Activated CD4-positive, alpha-beta memory T cell treated with anti-CD3 and anti-CD28 coated beads, Interleukin-2, amount 10 ng/mL, durations not matched to agents 7 days and 5 days (primary cell): ENCODE results near the gene C1QTNF8. TPM values are rescaled to one million over a fixed set of nuclear protein-coding genes. Genes with fewer than 3 reads are reported as not detected.
"Not testable (repeated sequence)": the region's sequence is repeated elsewhere in the genome, so short reads cannot be mapped to it uniquely, and the experiment has no call there.

ENCODE experiments used
- CTCF ChIA-PET: fragments of 350-600 bp; sonication (Branson Sonifier 250); formaldehyde crosslinking; loops from one replicate; lab custom pipeline; 2021; ENCODE audit warnings: antibody characterized with exemption, inconsistent platforms; lab: Charles Lee
- POLR2A ChIA-PET: fragments of 350-600 bp; sonication (Branson Sonifier 250); formaldehyde crosslinking; loops from one replicate; lab custom pipeline; 2021; ENCODE audit warnings: antibody characterized with exemption; lab: Charles Lee
- DNase-seq: peaks from one replicate; pipeline ENCODE4 v3.0.0-alpha.2; 2020
- H3K27ac Mint-ChIP-seq: one replicate; pipeline ENCODE4 v1.8.0; 2021; ENCODE audit warnings: mild to moderate bottlenecking, mixed read lengths
- H3K27me3 Mint-ChIP-seq: one replicate; pipeline ENCODE4 v1.8.0; 2021; ENCODE audit warnings: mixed read lengths
- H3K36me3 Mint-ChIP-seq: one replicate; pipeline ENCODE4 v1.8.0; 2021; ENCODE audit warnings: low read depth, mixed read lengths
- H3K4me1 Mint-ChIP-seq: one replicate; pipeline ENCODE4 v1.8.0; 2021; ENCODE audit warnings: mixed read lengths
- H3K4me3 Mint-ChIP-seq: one replicate; pipeline ENCODE4 v1.8.0; 2021; ENCODE audit warnings: mild to moderate bottlenecking, mixed read lengths
- H3K9me3 Mint-ChIP-seq: one replicate; pipeline ENCODE4 v1.8.0; 2021; ENCODE audit warnings: mixed read lengths
- total RNA-seq, 2 experiments: library from RNA; stranded (reverse); gene quantifications; one replicate each; pipeline ENCODE4 v1.2.3, GENCODE V29; 2021

The C1QTNF8 gene
- total RNA-seq, 2 experiments from 2014 or later = not detected

GRCh38 chr16:1090620-1091587 lies 5.1 kb downstream of the C1QTNF8 start:
- ChIA-PET POLR2A (no interaction called here), CTCF (no interaction called here)
- Mint-ChIP-seq H3K4me1 (no peaks in the 10 kb centered on the region), H3K9me3 (peaks cover 8% of the 10 kb centered on the region), H3K36me3 (peaks cover 7% of the 10 kb centered on the region), H3K27ac (no peak overlapping the region), H3K4me3 (no peak overlapping the region), H3K27me3 (no peaks in the 10 kb centered on the region)
- DNase-seq = no peak

GRCh38 chr16:1089822-1090619 lies 6.0 kb downstream of the C1QTNF8 start:
- ChIA-PET CTCF (no interaction called here), POLR2A (no interaction called here)
- no peak overlapping the region for H3K4me3 Mint-ChIP-seq
- peaks cover 7% of the 10 kb centered on the region for H3K36me3 Mint-ChIP-seq
- peaks cover 16% of the 10 kb centered on the region for H3K9me3 Mint-ChIP-seq
- no peak overlapping the region for H3K27ac Mint-ChIP-seq
- H3K4me1 Mint-ChIP-seq = no peaks in the 10 kb centered on the region
- DNase-seq = no peak
- H3K27me3 Mint-ChIP-seq = no peaks in the 10 kb centered on the region

- no peak overlapping the region for H3K27ac Mint-ChIP-seq
- no peaks in the 10 kb centered on the region for H3K4me1 Mint-ChIP-seq
- ChIA-PET CTCF (no interaction called here), POLR2A (no interaction called here)
- no peak for DNase-seq
- H3K9me3 Mint-ChIP-seq = peaks cover 18% of the 10 kb centered on the region
- H3K4me3 Mint-ChIP-seq = no peak overlapping the region
- peaks cover 7% of the 10 kb centered on the region for H3K36me3 Mint-ChIP-seq
- no peaks in the 10 kb centered on the region for H3K27me3 Mint-ChIP-seq
Observed at GRCh38 chr16:1089439-1089821, 6.6 kb downstream of the C1QTNF8 start.

DNA sequence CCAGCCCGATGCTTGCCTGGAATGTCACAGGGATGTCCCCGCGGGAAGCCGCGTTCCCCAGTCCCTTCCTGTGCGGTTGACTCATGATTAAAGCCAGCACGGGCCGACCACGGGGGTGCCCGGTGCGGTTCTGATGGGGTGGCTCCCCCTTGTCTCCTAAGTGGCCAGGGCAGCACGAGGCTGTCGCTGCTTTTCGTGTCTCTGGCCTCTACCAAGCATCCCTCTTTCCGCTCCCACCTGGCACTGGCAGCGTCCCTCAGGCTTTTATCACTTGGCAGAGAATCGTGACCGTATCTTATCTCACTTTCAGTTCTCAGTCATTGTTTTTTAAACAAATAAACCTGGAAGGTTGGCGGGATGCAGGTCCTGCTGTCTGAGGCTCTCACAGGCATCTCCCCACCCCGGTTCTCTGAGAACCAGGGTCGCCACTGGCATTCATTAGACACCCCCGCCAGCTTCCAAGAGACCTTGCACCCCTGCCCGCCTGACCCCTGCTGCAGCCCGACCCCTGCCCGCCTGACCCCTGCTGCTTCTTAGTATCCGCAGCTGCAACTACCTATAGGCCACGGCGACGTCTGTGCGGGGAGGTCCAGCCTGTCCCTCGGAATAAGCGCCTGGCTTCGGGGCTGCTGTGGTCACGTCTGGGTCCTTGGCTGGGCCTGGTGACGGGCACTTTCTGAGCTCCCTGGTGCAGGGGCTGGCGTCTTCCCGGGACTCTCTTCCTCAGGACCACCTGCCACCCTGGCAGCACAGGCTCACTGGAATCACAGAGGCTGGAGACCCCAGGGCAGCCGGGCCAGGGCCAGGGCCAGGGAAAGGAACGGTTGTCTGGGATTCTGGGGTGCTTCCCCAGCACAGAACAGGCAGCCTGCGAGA lies 7.5 kb downstream of the C1QTNF8 start:
- no peak overlapping the region for H3K27ac Mint-ChIP-seq
- H3K27me3 Mint-ChIP-seq = no peaks in the 10 kb centered on the region
- H3K36me3 Mint-ChIP-seq = peaks cover 7% of the 10 kb centered on the region
- POLR2A ChIA-PET = no interaction called here
- H3K4me3 Mint-ChIP-seq = no peak overlapping the region
- DNase-seq = no peak
- H3K4me1 Mint-ChIP-seq = no peaks in the 10 kb centered on the region
- peaks cover 18% of the 10 kb centered on the region for H3K9me3 Mint-ChIP-seq
- CTCF ChIA-PET = no interaction called here

DNA sequence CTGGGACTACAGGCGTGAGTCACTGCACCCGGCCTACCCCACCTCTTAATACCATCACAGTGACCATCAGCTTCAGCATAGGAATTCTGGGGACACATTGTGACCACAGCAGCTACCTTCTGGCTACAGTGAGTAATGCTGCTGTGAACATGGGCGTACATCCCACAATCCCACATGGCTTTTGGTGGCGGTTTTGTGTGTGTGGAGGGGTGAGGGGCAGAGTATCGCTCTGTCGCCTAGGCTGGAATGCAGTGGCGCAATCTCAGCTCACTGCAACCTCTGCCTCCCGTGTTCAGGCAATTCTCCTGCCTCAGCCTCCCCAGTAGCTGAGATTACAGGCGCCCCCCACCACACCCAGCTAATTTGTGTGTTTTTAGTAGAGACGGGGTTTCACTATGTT lies 9.6 kb downstream of the C1QTNF8 start:
- H3K4me1 Mint-ChIP-seq, DNase-seq, H3K36me3 Mint-ChIP-seq, H3K27me3 Mint-ChIP-seq, H3K27ac Mint-ChIP-seq, H3K4me3 Mint-ChIP-seq, POLR2A ChIA-PET, CTCF ChIA-PET: not testable (repeated sequence)
- peaks cover 10% of the 10 kb centered on the region for H3K9me3 Mint-ChIP-seq

DNA sequence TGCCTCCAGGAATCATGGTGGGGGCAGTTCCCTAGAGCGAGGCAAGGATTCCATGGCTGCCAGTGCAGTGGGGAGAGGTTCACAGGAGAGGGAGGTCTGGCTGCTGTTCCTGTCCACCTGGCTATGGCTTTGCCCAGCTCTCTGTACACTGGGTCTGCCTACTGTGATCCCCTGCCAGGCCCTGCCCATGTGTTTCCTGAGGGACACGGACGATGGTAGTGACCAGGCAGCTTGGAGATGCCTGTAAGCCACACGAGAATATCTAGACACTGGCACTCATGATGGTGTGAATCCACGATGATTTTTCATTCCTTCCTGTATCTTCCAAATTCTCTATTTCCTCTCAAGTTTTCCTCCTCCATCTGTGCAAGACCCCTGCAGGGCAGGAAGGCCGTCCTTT lies 11.1 kb downstream of the C1QTNF8 start:
- no peaks in the 10 kb centered on the region for H3K36me3 Mint-ChIP-seq
- H3K9me3 Mint-ChIP-seq = peaks cover 10% of the 10 kb centered on the region
- DNase-seq = no peak
- CTCF ChIA-PET = no interaction called here
- POLR2A ChIA-PET = no interaction called here
- no peaks in the 10 kb centered on the region for H3K27me3 Mint-ChIP-seq
- H3K4me1 Mint-ChIP-seq = no peaks in the 10 kb centered on the region
- no peak overlapping the region for H3K27ac Mint-ChIP-seq
- no peak overlapping the region for H3K4me3 Mint-ChIP-seq

DNA sequence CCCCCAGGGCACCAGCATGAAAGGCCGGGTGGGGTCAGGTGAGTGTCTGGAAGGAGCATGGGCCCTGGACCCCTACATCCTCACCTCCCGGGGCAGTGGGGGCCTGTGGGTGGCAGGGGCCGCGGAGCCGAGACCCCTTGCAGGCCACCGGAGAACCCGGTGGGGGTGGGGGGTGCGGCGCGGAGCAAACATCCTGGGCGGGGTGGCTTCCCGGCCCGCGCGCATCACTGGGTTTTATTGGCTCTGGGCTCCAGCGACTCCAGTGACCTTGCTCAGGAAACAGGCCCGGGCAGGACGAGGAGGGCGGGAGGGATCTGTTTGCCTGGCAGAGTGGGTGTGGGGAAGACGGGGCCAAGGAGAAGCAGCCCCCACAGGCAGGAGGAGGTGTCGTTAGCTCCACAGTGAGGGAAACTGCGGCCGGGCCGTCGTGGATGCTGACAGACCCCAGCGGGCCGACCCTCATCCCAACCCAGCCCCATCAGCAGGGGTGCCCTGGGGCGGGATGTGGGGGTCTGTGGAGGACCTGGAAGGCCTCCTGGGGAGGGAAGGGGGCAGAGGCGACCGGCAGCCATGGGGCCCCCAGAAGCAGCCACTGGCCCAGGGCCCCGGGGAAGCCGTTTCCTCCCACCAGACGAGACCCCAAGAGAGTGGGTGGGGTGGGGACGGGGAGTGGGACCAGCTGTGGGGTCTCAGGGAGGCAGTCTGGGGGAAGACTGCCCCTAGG lies 12.9 kb downstream of the C1QTNF8 start:
- no peak overlapping the region for H3K27ac Mint-ChIP-seq
- H3K9me3 Mint-ChIP-seq = peaks cover 10% of the 10 kb centered on the region
- ChIA-PET CTCF (no interaction called here), POLR2A (no interaction called here)
- DNase-seq = no peak
- no peak overlapping the region for H3K4me3 Mint-ChIP-seq
- no peaks in the 10 kb centered on the region for H3K27me3 Mint-ChIP-seq
- no peaks in the 10 kb centered on the region for H3K4me1 Mint-ChIP-seq
- no peaks in the 10 kb centered on the region for H3K36me3 Mint-ChIP-seq

- Mint-ChIP-seq H3K27ac (no peak overlapping the region), H3K9me3 (peaks cover 10% of the 10 kb centered on the region), H3K36me3 (no peaks in the 10 kb centered on the region), H3K4me1 (no peaks in the 10 kb centered on the region), H3K27me3 (no peaks in the 10 kb centered on the region), H3K4me3 (no peak overlapping the region)
- POLR2A ChIA-PET = no interaction called here
- DNase-seq = no peak
- CTCF ChIA-PET = no interaction called here
Observed at GRCh38 chr16:1082266-1082951, 13.6 kb downstream of the C1QTNF8 start.

DNA sequence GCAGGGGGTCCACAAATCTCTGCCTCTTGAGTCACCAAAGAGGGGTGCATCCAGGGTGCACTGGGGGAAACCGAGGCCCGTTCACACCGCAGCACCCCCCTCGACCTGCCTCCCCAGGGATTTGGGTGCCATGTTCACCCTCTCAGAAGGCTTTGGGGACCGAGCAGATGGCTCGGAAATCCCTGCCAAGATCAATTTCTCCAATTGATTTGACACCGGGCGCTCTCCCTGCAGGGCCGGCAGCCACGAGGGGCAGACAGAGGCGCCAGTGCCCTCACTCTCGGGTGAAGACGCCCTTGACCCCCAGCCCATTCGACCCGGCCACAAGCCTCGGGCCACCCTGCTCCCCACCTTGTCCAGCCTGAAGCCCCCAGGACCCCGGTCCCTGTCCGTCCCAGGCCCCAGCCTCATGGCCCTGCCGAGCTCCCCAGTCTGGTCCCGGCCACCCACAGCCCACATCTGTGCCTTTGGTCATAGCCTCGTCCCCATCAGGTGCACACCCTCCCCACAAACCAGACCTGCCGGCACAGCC lies 14.2 kb downstream of the C1QTNF8 start:
- ChIA-PET CTCF (no interaction called here), POLR2A (no interaction called here)
- Mint-ChIP-seq H3K9me3 (peaks cover 10% of the 10 kb centered on the region), H3K4me3 (no peak overlapping the region), H3K36me3 (no peaks in the 10 kb centered on the region), H3K27ac (no peak overlapping the region), H3K4me1 (no peaks in the 10 kb centered on the region), H3K27me3 (no peaks in the 10 kb centered on the region)
- DNase-seq = no peak

DNA sequence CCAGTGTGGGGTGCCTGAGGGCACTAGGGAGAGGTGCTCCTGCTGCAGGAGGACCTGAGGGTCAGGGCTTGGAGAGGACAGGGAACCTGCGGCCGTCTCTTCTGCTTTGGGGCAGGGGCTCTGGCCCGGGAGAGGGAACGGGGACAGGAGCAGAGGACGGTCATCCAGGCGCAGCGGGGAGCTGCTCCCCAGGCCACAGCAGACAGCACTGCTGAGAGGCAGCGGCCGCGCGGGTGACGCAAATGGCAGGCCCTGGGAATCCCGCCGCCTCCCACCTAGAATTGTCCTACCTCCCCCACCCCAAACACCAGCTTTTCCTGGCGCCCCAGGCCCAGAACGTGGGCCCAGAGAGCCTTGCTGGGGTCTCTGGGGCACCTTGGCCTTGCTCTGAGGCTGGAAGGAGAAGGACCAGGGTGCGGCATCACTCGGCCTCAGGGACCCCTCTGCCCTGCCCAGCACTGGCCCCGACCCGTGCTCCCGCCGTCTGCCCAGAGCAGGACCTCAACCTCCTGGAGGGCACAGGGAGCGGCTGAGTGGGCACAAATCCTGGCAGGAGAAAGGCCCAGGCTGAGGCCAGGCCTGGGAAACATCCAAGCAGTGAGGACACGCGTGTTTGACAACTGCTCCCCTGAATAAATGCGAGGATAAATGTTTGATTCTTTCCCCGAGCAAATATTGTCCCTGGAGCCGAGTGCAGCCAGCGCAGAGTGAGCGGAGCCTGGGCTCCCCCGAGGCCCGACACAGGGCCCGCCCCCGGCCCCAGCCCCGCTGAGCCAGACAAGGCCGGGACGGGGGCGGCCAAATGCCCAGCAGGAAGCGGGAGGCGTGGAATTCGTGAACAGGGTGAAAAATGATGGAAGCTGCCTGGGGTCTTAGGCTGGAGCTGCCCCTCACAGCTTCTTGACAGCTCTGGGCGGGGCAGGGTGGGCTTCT lies 15.0 kb downstream of the C1QTNF8 start:
- Mint-ChIP-seq H3K27me3 (no peaks in the 10 kb centered on the region), H3K9me3 (peaks cover 10% of the 10 kb centered on the region), H3K27ac (no peak overlapping the region), H3K4me1 (no peaks in the 10 kb centered on the region), H3K4me3 (no peak overlapping the region), H3K36me3 (no peaks in the 10 kb centered on the region)
- no peak for DNase-seq
- ChIA-PET POLR2A (no interaction called here), CTCF (no interaction called here)
